Measurements from ENCODE around the gene SEC22A. TPM values are rescaled to one million over a fixed set of nuclear protein-coding genes. Genes with fewer than 3 reads are reported as not detected.

The SEC22A gene
- total and polyA plus RNA-seq, 10 of the 15 experiments (the other 5 are each of a cell fraction or from before 2014, with no cell fraction given), result 19.3 to 70.3 (median 36.7) TPM

DNA sequence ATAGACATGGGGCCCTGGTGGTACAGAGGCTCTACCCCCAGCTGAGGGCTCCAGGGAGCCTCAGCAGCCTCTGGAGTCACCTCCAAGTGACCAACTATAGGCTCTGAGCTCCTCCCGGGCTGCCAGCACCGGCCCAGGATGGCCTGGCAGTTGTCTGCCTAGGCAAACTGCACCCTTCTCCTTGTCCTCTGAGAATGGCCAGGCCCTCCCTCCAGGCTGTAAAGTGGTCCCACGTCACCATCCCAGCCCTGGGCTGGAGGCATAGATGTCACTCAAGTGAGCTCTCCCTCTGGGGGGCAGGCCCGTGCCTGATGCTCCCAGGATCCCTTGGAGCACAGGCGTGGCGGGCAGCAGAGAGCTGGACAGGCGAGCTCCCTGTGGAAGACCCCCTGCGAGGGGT lies 120.1 kb downstream of the SEC22A start (continued):
- TF ChIP-seq, protein P1, sequence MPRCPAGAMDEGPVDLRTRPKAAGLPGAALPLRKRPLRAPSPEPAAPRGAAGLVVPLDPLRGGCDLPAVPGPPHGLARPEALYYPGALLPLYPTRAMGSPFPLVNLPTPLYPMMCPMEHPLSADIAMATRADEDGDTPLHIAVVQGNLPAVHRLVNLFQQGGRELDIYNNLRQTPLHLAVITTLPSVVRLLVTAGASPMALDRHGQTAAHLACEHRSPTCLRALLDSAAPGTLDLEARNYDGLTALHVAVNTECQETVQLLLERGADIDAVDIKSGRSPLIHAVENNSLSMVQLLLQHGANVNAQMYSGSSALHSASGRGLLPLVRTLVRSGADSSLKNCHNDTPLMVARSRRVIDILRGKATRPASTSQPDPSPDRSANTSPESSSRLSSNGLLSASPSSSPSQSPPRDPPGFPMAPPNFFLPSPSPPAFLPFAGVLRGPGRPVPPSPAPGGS (IDR thresholded peaks at IDR 0.05; ENCODE audit: borderline replicate concordance, insufficient read depth, low read depth, low read length, poor library complexity, severe bottlenecking), result no peak
- TF ChIP-seq BCL11A (IDR thresholded peaks at IDR 0.05; ENCODE audit: low read depth, low read length), result no peak

DNA sequence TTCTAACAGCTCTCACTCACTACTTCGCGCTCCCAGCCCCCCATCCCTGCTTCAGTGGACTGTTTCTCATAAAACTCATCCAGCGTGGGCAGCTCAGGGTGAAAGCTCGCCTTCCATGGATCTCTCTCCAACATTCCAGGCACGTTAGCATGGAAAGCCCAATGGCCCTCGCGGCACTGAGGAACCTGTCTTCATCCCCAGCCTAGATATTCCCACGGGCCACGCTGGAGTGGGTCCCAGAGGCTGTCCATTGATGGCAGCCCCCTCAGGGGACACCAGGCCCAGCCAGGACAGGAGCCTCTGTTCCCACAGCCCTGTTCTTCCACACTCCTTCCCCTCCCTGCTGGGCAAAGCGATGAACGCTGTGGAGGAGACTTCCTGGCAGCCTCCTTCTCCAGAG lies 121.1 kb downstream of the SEC22A start:
- ATAC-seq (no peak), DNase-seq (ENCODE audit: low read depth, low spot score) (no peak), FAIRE-seq (no peak)
- RAD21 ChIA-PET (ENCODE audit: unreplicated experiment), result no interaction called here
- Histone ChIP-seq H3K79me2 (ENCODE audit: control insufficient read depth, insufficient read depth, low read length) (no peaks in the 10 kb centered on the region), H4K20me1 (ENCODE audit: control insufficient read depth, insufficient read depth) (no peaks in the 10 kb centered on the region; the same call in 1 of the 2 replicates), H3K4me1 (ENCODE audit: control insufficient read depth, insufficient read depth, low read length) (no peaks in the 10 kb centered on the region), H3K9ac (ENCODE audit: control insufficient read depth, insufficient read depth, low read length) (no peak overlapping the region), H3K27ac (ENCODE audit: control insufficient read depth, insufficient read depth) (no peak overlapping the region), H3K9me3 (replicated peaks; ENCODE audit: control insufficient read depth, insufficient read depth, low read length) (no peaks in the 10 kb centered on the region), H2AFZ (ENCODE audit: control insufficient read depth, low read depth, low read length) (no peak overlapping the region), H3K36me3 (ENCODE audit: control insufficient read depth in 2 of 2, insufficient read depth in 2 of 2, low read length in 1 of 2) (no peaks in the 10 kb centered on the region), H3K4me3 (no peak overlapping the region), H3K4me2 (ENCODE audit: control insufficient read depth, insufficient read depth) (no peak overlapping the region), H3K27me3 (replicated peaks in 1 of 2; ENCODE audit: control insufficient read depth in 2 of 2, insufficient read depth in 2 of 2, low read length in 1 of 2) (peaks cover 0 to 7% of the 10 kb centered on the region in 2 experiments; a peak in 2 of 4 replicates)
- intact Hi-C loops (cut with micrococcal nuclease; ENCODE audit: unreplicated experiment), result no loop called here
- WGBS (ENCODE audit: insufficient coverage, insufficient replicate concordance, low lambda C conversion rate, missing lambda C conversion rate), result 48% methylated on average over 9 of the region's 11 CpGs
- CTCF ChIA-PET, result interaction anchor here (1.0 to 1.9 kb wide), 2 partner anchors 166 to 236 kb away, joined by 3 to 9 read pairs; no protein-coding TSS in a partner anchor
- SMC1A ChIA-PET (ENCODE audit: uncharacterized antibody, unreplicated experiment), result interaction anchor here (0.6 kb wide), 1 partner anchor 84 kb away, joined by 3 read pairs; no protein-coding TSS in a partner anchor
- BruUV-seq (replicated peaks), result no TSS peak
- in situ Hi-C loops (cut with MboI), result no loop called here
- POLR2A ChIA-PET, result interaction anchor here (0.5 kb wide), 1 partner anchor 188 kb away, joined by 3 read pairs; no protein-coding TSS in a partner anchor
- TF ChIP-seq NR2C1 (IDR thresholded peaks at IDR 0.05) (no peak), MTA3 (IDR thresholded peaks at IDR 0.05; ENCODE audit: borderline replicate concordance, low read length) (no peak), WRNIP1 (IDR thresholded peaks at IDR 0.05; ENCODE audit: borderline replicate concordance, low read depth, low read length) (no peak), BHLHE40 (IDR thresholded peaks at IDR 0.05; ENCODE audit: borderline replicate concordance in 1 of 2, low read depth in 2 of 2, low read length in 1 of 2) (no peak), POLR2A (IDR thresholded peaks at IDR 0.05; ENCODE audit: low read depth, low read length) (no peak), NFXL1 (IDR thresholded peaks at IDR 0.05; ENCODE audit: borderline replicate concordance) (no peak), SIN3A (IDR thresholded peaks at IDR 0.05; ENCODE audit: low read depth, low read length) (no peak), TCF3 (IDR thresholded peaks at IDR 0.05; ENCODE audit: borderline replicate concordance, insufficient read depth, low read depth, low read length) (no peak), RELA (IDR thresholded peaks at IDR 0.05; ENCODE audit: borderline replicate concordance, partially characterized antibody) (no peak), FOS (IDR thresholded peaks at IDR 0.05; ENCODE audit: borderline replicate concordance, extremely low read depth, insufficient read length) (no peak), RAD21 (IDR thresholded peaks at IDR 0.05; ENCODE audit: insufficient read depth, low read depth, low read length) (no peak)
- TF ChIP-seq, protein P2, sequence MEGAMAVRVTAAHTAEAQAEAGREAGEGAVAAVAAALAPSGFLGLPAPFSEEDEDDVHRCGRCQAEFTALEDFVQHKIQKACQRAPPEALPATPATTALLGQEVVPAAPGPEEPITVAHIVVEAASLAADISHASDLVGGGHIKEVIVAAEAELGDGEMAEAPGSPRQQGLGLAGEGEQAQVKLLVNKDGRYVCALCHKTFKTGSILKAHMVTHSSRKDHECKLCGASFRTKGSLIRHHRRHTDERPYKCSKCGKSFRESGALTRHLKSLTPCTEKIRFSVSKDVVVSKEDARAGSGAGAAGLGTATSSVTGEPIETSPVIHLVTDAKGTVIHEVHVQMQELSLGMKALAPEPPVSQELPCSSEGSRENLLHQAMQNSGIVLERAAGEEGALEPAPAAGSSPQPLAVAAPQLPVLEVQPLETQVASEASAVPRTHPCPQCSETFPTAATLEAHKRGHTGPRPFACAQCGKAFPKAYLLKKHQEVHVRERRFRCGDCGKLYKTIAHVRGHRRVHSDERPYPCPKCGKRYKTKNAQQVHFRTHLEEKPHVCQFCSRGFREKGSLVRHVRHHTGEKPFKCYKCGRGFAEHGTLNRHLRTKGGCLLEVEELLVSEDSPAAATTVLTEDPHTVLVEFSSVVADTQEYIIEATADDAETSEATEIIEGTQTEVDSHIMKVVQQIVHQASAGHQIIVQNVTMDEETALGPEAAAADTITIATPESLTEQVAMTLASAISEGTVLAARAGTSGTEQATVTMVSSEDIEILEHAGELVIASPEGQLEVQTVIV (IDR thresholded peaks at IDR 0.05; ENCODE audit: borderline replicate concordance, partially characterized antibody), result no peak
- TF ChIP-seq, protein P3, sequence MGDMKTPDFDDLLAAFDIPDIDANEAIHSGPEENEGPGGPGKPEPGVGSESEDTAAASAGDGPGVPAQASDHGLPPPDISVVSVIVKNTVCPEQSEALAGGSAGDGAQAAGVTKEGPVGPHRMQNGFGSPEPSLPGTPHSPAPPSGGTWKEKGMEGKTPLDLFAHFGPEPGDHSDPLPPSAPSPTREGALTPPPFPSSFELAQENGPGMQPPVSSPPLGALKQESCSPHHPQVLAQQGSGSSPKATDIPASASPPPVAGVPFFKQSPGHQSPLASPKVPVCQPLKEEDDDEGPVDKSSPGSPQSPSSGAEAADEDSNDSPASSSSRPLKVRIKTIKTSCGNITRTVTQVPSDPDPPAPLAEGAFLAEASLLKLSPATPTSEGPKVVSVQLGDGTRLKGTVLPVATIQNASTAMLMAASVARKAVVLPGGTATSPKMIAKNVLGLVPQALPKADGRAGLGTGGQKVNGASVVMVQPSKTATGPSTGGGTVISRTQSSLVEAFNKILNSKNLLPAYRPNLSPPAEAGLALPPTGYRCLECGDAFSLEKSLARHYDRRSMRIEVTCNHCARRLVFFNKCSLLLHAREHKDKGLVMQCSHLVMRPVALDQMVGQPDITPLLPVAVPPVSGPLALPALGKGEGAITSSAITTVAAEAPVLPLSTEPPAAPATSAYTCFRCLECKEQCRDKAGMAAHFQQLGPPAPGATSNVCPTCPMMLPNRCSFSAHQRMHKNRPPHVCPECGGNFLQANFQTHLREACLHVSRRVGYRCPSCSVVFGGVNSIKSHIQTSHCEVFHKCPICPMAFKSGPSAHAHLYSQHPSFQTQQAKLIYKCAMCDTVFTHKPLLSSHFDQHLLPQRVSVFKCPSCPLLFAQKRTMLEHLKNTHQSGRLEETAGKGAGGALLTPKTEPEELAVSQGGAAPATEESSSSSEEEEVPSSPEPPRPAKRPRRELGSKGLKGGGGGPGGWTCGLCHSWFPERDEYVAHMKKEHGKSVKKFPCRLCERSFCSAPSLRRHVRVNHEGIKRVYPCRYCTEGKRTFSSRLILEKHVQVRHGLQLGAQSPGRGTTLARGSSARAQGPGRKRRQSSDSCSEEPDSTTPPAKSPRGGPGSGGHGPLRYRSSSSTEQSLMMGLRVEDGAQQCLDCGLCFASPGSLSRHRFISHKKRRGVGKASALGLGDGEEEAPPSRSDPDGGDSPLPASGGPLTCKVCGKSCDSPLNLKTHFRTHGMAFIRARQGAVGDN (IDR thresholded peaks at IDR 0.05), result no peak

Measured in GM12878 (cell line).